Activated CD8-positive, alpha-beta memory T cell treated with anti-CD3 and anti-CD28 coated beads for 4 hours (primary cell): ENCODE measurements around the gene DGCR8.
"Not testable (repeated sequence)": the region's sequence is repeated elsewhere in the genome, so short reads cannot be mapped to it uniquely, and the experiment has no call there.

ENCODE experiments used
- DNase-seq, 2 donors: peaks; one replicate each; pipeline ENCODE4 v3.0.0-alpha.2; 2020; ENCODE audit warnings: low read depth in 2 of 2

DGCR8 gene

GRCh38 chr22:20152464-20152890, 72.4 kb downstream of the DGCR8 start:
- DNase-seq, result no peak

- no peak for DNase-seq
Measured at GRCh38 chr22:20153945-20154344, 73.9 kb downstream of the DGCR8 start.

- DNase-seq, result no peak
Measured at GRCh38 chr22:20154602-20155187, 74.7 kb downstream of the DGCR8 start.

- DNase-seq, result no peak
Measured at GRCh38 chr22:20155330-20156041, 75.4 kb downstream of the DGCR8 start.

- DNase-seq, result no peak
Measured at GRCh38 chr22:20156042-20156389, 76.0 kb downstream of the DGCR8 start.

GRCh38 chr22:20156611-20157429, 76.8 kb downstream of the DGCR8 start:
- peak; percentile 71 to 78 for DNase-seq

- DNase-seq, result no peak
Measured at GRCh38 chr22:20157430-20158183, 77.6 kb downstream of the DGCR8 start.

- no peak for DNase-seq
Measured at GRCh38 chr22:20158391-20159036, 78.5 kb downstream of the DGCR8 start.

- DNase-seq, result no peak
Measured at GRCh38 chr22:20159076-20159475, 79.0 kb downstream of the DGCR8 start.

- not testable (repeated sequence) for DNase-seq
Measured at GRCh38 chr22:20159531-20159930, 79.5 kb downstream of the DGCR8 start.

- DNase-seq, result no peak
Measured at GRCh38 chr22:20160041-20160440, 80.0 kb downstream of the DGCR8 start.
